EL (cell line): ENCODE measurements around the gene SLC25A1.

Source experiments
- DNase-seq: peaks from one replicate; pipeline ENCODE4 v3.0.0-alpha.2; 2016

SLC25A1 gene

DNA sequence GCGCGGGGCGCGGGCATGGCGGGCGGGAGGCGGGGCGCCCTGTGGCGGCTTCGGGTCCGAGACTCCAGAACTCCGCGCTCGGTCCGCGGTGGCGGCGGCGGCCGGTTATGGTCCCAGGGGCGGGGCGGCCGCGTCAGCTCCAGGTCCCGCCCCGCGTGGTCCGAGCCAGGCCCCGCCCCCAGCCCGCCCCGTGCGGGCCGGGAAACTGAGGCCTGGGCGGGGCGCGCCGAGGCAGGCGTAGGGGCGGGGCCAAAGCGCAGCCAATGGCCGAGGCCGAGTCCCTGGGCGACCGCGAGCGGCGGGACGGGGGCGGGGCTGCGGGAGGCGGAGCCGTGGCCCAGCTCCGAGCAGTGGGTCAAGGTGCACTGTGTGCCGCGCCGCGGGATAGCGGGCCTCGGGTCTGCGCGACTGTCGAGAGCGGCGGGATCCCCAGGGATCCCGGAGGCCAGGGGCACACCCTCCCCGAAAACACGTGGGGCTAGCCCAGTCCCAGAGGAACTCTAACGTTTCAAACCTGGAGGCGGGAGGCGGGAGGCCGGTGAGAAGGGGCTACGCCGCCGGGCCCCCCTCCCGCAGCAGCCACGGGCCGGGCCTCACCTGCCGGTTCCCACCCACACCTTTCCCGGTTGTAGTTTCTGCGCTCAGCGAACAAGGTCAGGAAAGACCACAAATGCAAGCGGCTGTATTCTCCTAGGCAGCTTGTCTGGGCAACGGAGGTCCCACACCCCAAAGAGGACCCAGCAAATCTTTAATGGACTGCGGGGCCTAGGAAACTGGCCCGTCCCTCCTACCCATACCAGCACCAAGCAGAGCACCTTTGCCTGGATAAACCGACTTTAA, at the start of gene SLC25A1:
TSS of gene SLC25A1 (minus strand) at position 80 of the 840 bp plus-strand sequence. CDS start at position 17, 63 bp downstream.
- DNase-seq, result peak; percentile 91

DNA sequence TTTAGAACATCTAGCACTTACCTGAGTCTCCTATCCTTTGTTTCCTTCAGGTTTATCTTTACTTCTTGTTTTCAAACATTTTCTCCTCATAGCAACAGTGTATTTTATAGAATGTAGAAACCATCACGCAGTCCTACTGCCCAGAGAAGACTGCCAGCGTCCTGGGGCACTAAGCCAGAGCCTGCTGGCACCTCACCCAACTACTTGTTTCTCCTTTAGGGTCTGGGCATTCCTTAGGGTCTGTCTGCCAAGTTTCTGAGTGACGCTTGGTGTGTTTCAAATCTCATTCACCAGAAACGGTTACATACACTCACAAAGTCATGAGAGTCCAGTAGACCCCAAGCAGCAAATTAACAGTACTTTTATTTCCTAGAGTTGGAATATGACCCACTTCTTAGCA, 49.6 kb upstream of the SLC25A1 start:
- no peak for DNase-seq

DNA sequence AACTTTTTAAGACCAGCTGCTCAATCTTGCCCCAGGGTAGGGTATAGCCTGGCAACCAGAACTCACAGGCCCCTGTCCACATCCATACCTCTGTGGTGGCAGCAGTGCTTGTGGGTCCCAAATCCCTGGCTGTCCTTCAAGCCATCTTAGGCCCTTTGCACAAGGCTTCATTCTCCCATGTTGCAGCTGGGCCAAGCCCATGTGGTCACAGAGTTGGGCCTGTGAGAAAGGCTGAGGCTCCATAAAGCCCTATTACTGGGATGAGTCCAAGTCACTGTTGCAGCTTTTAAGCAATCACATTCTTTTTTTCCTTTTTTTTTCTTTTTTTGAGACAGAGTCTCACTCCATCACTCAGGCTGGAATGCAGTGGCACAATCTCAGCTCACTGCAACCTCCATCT, 47.9 kb upstream of the SLC25A1 start:
- DNase-seq, result no peak

DNA sequence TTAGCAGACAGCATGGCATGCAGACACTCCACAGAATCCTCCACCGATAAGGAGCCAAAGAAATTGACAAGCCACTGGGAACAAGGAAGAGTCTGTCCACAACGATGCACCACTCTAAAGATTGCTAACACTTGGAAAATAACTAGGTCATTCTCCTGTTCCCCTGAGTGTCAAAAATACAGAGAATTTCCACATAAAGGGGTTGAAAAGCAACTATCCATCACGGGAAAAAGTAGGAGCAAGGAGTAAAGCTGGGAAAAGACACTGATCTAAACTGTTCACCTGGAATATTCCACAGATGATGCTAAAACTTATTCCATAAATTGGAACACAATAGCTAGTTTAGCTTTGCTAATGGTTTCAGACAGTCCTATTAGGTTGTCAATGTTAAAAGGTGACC, 47.0 kb upstream of the SLC25A1 start:
- DNase-seq, result no peak

DNA sequence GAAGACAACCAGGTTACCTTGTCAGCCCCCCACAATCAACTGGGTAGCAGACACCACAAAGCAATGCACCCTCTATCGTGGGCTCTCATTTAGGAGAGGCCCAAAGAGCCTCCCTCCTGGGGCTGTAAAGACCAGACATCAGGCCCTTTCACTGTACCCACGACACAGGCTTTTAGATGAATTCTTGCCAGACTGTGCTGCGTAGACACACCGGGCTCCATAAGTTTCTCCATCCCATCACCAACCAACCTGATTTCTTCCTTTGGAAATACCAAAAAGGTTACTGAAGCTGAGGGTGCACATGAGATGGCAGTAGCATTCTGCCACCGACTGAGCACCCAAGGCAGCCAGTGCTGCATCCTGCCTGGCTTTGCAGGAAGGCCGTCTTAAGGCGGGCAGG, 46.4 kb upstream of the SLC25A1 start:
- no peak for DNase-seq

DNA sequence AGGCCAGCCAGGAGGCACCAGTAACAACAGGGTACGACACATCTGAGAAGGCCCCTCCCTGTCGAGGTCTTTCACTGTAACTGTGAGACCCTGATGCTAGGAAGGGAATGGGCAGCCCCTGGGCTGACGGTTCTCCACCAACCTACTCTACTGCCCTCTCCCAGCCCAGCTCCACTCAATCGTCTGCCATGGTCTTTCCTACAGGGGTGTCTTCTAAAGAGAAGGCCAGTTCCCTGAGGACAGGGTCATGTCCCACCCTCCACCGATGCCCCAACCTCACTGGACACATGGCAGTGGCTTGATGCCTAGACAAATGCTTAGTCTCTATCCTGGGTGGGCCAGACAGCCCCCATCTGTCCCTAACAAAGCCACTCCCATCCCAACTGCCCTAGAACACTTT, 46.0 kb upstream of the SLC25A1 start:
- no peak for DNase-seq

DNA sequence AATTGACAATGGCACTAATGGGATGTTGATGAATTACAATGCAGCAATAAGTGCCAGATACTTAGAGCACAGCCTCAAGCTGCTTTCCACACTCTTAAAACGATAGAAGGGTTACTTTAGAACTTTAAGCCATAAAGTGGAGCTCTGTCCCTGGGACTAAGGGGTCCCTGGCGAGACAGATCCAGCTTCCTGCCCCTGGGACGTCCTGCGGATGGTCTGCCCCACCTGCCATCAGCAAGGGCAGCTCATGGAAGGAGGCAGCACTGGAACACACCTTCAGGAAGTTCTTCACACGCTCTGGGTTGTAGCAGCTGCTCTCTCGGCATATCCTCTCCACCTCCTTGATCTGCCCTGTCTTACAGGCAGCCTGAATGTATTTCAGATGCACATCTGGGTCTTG, 45.1 kb upstream of the SLC25A1 start:
- DNase-seq, result no peak

DNA sequence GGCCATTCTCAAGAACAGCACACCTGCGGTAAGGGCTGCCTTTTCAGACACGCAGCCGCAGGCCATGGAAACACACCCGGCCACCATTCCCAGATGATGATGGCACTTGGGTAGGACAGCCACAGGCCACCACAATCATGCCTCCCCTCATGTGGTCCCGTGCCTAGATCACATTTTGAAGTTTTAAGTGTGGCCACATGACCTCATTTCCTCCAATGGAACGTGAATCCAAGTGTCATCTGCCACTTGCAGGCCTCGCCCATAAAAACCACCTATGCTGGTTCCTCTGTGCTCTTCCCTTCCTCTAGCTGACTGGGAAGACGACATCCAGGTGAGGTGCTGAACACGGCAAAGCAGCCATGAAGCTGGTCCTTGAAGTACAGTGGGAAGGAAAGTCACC, 44.6 kb upstream of the SLC25A1 start:
- no peak for DNase-seq

DNA sequence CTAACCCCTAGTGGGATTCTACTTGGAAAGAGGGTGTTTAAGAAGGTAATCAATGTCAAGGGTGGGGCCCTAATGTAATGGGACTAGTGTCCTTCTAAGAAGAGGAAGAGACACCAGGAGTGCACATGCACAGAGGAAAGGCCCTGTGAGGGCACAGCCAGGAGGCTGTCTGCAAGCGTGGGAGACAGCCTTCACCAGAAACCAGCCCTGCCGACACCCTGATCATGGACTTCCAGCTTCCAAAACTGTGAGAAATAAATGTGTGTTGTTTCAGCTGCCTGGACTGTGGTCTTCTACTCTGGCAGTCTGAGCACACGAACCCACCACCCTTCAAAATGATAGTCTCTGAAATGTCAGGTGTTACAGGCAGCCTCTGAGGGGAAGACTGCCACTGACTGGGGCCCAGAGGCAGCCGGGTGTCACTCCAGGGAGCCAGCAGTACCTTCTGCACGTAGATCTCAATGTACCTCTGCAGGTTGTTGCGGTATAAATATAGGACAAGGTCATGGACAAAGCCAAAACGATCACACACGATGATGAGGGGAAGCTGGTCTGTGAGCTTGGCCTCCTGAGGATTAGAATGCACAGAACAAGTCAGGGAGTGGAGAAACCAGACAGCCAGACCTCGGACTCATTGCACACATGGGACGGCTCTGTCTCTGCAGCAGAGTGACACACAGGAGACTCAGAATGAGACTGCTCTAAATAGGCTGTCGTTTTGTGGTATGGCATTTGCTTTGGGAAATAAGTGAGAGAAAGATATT, 43.9 kb upstream of the SLC25A1 start:
- no peak for DNase-seq

DNA sequence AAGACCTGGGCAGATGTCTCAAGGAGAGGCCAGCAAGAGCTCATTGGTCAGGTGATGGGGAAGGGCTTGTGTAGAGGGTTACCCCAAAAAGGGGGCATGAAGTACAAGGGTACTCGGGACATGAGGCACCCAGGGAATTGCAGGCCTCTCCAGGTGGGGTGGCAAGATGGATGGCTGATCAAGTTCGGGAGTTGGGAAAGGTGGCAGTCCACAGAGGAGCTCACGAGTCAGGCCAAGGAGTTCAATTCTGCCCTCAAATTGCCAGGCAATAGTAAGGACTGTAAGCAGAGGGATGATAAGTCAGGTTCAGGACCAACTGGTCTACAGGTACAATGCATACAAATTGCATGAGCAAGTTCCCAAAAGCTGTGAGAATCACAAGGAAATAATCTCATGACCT, 42.3 kb upstream of the SLC25A1 start:
- no peak for DNase-seq

DNA sequence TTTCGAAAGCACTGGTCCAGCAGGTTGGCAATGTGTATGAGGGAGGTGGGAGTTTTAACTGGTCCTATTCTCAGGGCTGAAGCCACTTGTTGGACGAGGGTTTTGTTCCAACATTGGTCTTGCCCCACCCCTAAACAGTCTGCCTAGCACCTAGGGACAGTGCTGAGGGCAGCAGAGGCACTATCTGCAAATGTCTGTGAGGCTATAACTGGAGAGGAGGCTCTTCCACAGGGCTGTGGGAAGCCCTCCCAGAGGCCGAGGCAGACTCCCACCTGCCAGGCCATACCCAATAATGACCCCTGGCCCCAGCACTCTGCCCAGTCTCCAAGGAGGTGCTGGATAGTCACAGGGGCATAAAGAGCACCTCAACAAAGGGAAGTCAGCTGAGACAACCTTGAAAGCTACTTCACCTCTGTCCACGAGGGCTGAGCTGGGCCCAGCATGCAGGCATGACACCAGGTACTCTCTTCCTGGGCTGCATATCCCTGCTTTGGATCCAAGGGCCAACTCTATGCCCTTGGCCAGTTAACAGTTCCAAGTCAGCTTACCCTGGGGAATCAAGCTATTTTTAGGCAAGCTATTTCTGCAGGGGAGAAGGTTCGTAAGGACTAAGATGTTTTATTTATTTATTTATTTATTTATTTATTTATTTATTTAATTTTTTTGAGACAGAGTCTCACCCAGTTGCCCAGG, 40.2 kb upstream of the SLC25A1 start:
- no peak for DNase-seq

DNA sequence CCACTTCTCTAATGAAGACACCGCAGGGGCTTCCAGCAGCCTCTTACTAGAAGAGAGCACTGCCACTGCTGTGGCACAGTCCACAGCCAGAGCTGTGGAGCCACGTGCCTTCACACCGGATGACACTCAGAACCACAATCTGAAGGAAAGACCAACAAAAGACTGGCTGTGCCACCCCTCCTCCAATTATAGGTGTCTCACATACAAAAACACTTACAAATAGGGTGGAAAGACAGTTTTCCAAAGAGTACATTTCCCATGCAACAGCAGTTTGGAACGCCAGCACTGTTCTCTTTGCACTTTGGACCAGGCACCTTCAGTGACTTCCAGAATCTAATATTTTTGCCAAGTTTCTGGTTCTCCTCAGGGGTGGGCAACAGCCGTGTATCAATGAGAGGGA, 38.0 kb upstream of the SLC25A1 start:
- DNase-seq, result no peak

DNA sequence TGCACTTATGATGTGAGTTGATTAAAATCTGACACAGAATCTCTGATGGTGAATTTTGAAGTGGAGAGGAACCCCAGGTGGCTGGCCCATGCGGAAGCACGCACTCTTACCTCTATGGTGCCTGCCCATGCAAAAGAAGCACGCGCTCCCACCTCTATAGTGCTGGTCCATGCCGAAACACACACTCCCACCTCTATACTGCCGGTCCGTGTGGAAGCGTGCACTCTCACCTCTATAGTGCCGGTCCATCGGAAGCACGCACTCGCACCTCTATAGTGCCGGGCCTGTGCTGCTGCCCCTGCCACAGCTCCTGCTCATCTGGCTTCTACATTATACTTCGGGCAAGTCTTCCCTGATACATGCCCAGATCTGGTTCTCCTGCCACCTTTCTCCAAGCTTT, 36.8 kb upstream of the SLC25A1 start:
- no peak for DNase-seq

DNA sequence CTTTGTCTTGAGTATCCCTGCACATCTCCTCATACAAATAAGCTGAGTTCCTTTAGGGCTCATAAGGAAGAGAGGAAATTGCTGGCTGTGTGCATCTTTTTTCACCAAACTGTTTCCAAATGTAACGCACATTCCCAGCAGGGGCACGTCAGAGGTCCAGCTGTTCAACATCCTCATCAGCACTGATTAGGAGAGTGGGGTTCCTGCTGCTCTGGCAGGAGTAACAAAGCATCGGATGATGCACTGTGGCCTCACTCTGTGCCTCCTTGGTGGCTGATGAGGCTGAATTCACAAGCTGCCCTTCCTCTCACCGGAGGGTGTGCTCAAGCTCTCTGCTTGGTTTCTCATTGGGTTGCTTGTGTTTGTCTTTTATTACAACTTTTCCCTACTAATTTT, 35.5 kb upstream of the SLC25A1 start:
- DNase-seq, result no peak

DNA sequence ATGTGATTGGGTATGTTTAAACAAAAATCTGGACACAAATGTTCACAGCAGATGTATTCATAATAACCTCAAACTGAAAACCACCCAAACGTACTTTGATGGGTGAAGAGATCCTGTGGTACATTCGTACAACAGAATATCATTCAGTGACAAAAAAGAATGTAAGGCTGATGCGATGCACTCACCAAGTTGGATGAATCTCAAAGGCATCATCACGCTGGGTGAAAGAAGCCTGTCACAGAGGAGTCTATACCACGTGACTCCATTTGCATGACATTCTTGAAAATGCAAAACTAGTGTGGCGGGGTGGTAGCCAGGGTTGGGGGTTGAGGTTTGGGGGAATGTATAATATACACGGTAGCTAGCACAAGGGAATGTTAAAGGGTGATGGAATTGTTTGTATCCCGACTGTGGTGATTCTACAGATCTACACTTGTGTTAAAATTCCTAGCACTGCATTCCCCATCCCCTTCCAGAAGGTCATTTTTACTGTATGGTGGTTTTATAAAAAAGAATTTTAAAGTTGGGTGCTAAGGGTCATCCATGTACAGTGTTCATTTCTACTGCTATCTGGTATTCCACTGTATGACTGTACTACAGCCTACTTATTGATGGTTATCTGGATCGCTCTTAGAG, 35.0 kb upstream of the SLC25A1 start:
- DNase-seq, result no peak

DNA sequence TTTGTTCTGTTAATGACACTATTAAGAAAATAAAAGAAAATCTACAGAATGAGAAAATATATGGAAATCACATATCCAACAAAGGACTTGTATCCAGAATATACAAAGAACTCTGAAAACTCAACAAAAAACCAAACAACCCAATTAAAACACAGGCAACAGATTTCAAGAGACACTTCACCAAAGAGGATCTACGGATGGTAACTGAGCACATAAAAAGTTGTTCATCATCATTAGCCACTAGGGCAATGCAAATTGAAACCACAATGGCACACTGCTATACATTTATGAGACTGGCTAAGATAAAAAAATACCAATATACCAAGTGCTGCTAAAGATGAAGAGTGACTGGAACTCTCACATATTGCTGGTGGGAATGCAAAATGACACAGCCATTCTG, 34.5 kb upstream of the SLC25A1 start:
- DNase-seq, result no peak

DNA sequence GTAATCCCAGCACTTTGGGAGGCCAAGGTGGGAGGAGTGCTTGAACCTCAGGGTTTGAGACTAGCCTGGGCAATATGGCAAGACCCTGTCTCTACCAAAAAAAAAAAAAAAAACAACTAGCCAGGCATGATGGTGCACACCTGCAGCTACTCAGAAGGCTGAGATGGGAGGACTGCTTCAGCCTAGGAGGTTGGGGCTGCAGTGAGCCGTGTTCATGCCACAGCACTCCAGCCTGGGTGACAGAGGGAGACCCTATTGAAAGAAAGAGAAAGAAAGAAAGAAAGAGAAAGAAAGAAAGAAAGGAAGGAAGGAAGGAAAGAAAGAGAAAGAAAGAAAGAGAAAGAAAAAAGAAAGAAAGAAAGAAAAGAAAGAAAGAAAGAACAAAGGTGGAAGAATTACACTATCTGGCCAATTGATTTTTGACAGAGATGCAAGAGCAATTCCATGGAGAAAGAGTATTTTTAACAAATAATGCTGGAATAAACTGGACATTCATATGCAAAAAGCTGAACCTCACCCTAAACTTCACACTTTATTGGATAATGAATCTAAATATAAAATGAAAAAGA, 33.9 kb upstream of the SLC25A1 start:
- no peak for DNase-seq

DNA sequence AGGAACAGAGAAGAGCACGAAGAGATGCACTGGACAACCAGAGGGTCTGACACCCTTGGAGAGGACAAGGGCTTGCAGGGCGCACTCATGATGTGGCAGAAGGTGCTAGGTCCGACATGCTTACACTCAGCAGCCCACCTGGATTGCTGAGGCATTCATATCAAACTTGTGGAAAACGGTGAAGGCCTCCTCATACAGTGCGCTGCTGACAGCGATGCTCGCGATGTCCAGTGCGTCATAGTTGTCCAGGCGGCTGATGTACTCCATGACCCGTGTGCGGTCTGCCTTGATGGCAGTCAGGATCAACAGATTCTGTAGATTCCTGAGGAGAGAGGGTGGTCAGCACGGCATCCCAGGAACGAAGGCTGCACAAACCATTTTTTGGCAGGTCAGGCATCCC, 31.7 kb upstream of the SLC25A1 start:
- DNase-seq, result no peak

DNA sequence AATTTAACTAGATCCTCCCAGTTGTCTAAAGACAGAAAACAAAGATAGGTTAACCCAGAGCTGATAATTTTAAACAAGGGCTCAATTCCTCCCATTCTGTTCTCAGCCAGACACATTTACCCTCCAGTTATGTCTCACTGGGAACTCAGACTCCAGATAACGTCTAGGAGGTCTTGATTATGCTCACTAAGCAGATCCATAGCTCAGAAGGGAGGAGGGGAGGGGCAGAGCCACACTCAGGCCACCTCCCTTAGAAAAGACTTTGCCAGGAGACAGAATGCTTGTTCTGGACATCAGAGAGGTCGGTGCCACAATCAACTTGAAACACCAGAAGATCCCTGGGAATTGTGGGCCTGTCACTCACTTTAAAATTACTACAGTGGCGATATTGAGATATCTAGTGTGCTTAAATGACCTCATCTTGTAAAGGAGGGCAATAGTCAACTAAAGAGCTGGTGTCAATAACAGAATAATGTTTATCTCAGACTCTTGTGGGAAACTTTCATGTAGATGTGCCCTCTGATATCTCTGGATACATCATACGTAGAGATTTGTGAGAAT, 29.8 kb upstream of the SLC25A1 start:
- DNase-seq, result no peak

DNA sequence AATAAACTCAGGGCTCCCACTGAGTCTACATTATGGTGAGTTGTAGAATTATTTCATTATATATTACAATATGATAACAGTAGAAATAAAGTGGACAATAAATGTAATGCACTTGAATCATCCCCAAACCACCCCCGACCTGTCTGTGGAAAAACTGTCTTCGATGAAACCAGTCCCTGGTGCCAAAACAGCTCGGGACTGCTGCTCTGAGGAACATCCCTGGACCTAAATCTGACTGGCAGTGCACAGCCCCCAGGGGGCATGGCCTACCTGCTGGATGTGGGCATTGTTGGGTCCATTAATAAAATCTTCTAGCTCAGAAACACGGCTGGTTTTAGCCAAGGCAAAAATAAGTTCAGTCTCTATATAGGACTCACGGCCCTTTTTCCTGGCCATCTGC, 29.3 kb upstream of the SLC25A1 start:
- no peak for DNase-seq

DNA sequence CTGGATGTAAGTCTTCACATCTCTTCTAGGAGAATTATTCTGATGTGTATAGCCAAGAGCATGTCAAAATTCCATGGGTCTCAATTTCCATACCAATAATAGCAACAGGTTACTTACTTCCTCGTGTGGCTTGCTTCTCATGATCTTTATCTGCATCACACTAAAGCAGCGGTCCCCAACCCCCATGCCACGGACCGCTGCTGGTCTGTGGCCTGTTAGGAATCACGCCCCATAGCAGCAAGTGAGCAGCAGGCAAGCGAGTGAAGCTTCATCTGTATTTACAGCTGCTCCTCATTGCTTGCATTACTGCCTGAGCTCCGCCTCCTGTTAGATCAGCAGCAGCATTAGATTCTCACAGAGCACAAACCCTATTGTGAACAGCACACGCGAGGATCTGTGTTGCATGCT, 28.9 kb upstream of the SLC25A1 start:
- no peak for DNase-seq

DNA sequence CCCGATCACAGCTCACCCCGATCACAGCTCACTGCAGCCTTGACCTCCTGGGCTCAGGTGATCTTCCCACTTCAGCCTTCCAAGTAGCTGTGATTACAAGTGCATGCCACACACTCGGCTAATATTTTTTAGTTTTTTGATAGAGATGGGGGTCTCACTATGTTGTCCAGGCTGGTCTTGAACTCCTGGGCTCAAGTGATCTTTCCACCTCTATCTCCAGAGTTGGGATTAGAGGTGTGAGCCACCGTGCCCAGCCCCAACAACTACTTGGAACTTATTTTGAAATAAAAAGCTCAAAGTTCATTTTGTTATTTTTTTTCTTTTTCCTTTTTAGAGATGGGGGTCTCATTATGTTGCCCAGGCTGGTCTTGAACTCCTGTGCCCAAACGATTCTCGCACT, 27.8 kb upstream of the SLC25A1 start:
- DNase-seq, result no peak

DNA sequence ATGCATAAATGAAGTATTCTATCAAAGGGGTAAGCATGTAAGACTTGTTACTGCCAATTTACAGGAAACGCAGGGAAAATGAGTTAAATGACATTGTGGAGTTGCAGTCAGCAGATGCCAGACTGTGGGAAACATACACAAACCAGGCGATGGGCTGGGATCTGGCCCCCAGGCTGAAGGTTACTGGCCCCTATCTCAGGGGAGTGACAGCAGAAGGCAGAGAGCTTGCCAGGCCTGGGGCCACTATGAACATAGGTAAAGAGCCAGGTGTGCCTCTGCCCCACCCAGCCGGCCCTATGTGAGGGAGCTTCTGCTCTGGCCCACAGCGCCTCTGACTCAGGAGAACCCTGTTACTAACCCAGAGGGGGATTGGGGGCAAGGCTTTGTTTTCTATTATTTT, 26.1 kb upstream of the SLC25A1 start:
- no peak for DNase-seq
